SKM-1 treated with dmso at 0.1 percent for 144 hours (cell line): ENCODE measurements around the gene RIPK3.

ENCODE experiments used
- DNase-seq: peaks from one replicate; lab custom pipeline; 2025; ENCODE audit not compliant: unreplicated experiment; lab: John Stamatoyannopoulos, UW

RIPK3 gene

GRCh38 chr14:24324024-24324423, 15.8 kb downstream of the RIPK3 start:
- no peak for DNase-seq

- no peak for DNase-seq
These were observed 16.4 kb downstream of the RIPK3 start for GRCh38 chr14:24323341-24323740.

GRCh38 chr14:24322672-24323071, 17.1 kb downstream of the RIPK3 start:
- no peak for DNase-seq

DNA sequence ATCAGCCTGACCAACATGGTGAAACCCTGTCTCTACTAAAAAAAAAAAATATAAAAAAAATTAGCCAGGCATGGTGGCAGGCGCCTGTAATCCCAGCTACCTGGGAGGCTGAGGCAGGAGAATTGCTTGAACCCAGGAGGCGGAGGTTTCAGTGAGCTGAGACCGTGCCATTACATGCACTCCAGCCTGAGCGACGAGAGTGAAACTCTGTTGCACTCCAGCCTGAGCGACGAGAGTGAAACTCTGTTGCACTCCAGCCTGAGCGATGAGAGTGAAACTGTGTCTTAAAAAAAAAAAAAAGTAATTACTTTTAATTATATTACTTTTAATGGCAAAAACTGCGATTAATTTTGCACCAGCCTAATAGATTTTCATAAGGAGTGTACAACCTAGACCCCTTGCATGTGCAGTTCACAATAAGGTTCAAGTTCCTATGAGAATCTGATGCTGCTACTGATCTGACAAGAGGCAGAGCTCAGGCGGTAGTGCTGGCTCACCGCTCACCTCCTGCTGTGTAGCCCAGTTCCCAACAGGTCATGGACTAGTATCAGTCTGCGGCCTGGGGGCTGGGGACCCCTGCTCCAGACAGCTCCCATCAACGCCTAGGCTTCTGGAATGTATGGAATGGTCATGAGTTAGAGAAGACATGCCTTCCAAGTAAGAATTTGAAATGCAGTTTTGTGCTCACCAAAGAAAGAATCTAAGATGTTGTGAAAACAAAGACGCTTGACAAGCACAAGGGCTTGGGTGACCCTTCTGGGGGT, 18.4 kb downstream of the RIPK3 start:
- no peak for DNase-seq

- DNase-seq, result no peak
These were observed 22.5 kb downstream of the RIPK3 start for GRCh38 chr14:24317141-24317928.

- no peak for DNase-seq
These were observed 23.2 kb downstream of the RIPK3 start for GRCh38 chr14:24316597-24316950.

- DNase-seq, result no peak
These were observed 23.8 kb downstream of the RIPK3 start for GRCh38 chr14:24315807-24316596.

DNA sequence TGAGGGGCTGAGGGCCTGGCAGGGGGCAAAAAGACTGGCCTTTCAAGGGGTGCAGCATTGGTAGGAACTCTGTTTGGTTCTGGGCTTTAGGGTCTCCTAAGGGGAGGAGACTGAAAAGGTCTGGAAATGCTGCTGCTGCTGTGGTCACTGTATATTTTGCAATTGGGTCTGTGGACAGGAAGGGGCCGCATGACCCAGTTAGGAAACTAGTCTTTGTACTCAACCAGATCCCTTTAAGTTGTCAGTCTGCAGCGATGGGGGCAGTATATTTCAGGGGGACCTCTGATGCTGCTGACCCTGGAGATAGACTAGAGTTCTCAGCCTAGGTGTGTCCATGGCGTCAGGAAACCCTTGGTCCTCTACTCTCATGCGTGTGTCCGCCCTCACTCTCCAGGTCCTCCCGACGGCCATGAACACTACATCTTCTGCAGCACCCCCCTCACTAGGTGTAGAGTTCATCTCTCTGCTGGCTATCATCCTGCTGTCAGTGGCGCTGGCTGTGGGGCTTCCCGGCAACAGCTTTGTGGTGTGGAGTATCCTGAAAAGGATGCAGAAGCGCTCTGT, 24.5 kb downstream of the RIPK3 start:
- DNase-seq, result no peak

DNA sequence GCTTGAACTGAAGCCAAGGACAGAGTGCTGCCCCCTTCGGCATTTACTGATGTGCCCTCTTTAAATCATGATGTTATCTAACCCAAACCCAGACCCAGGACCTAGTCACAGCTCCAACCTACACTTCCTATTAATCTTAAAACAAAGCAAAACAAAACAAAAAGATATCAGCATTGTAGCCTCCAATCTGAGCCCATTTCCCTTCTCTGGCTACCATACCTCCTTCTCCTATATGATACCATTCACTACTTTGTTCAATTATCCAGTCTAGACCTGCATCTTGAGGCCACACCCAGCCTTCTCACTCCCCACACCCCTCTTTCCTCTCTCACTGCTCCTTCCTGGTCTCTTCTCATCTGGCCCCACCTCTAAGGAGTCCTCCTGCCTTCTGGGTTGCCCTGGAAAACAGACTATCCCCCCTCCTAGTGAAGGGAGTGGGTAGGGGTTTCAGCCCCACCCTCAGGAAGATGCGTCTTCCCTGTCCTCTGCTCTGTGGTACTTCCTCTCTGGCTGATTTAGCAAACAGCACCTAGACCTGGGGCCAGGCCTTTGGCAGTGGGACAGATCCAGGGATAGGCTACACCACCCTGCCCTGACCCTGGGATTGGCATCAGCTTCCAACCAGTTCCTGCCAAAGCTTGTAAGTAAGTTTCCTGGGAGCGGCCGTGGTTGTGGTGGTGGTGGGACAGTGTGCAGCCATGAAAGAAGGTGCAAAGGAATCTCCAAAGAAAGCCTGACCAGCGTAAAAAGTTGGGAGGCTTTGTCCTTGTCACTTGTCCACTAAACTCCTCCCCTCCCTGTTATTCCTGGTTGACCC, 25.2 kb downstream of the RIPK3 start:
- no peak for DNase-seq

DNA sequence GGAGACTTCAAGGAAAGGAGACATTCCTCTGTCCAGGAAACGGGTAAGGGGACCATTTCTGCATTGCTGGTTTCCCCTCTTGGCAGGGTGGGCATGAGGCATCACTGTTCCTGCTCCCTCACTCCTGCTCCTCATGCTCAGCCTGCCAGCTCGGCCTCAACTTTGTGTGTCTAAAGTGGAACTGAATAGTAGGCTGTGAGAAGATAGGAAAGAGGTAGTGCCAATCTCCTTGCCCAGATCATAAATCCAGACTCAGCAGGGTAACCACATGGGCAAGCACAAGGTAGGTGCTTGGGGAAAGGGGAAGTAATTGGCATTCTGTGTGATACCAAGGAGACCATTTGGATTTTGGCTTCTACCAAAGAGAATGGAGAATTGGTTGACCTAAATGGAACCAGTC, 25.9 kb downstream of the RIPK3 start:
- no peak for DNase-seq

DNA sequence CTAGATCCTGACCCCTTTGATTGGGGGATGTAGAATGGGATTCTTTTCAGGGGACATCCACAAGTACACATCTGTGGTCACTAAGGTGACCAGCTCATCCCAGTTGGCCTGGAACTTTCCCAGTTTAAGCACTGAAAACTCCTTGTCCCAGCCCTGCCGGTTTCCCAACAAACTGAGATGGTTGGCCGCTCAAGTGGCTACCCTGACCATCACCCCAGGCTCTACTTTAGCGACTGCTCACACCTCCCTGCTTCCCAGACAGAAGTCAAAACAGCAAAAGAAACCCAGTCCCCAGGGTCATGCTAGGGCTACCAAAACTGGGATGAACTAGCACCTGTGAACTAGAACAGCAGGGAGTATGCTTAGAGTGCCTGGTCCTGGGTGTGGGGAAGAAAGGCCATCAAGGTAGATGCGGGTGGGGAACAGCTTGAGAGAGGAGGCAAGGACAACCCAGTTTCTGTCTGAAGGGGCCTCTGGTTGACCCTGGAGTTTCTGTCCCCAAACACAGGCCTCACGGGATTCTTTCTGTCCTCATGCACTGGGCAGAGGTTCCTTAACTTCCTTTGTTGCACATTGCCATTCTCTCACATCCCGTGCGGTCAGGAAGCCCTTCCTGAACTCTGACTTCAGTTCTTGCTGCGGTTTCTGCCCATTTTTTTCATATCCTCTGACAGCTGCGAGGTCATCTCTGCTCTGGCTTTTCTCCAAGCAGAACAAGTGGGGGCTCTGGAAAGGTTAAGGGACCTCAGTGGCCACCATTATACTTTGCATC, 26.9 kb downstream of the RIPK3 start:
- peak; percentile 80 for DNase-seq

DNA sequence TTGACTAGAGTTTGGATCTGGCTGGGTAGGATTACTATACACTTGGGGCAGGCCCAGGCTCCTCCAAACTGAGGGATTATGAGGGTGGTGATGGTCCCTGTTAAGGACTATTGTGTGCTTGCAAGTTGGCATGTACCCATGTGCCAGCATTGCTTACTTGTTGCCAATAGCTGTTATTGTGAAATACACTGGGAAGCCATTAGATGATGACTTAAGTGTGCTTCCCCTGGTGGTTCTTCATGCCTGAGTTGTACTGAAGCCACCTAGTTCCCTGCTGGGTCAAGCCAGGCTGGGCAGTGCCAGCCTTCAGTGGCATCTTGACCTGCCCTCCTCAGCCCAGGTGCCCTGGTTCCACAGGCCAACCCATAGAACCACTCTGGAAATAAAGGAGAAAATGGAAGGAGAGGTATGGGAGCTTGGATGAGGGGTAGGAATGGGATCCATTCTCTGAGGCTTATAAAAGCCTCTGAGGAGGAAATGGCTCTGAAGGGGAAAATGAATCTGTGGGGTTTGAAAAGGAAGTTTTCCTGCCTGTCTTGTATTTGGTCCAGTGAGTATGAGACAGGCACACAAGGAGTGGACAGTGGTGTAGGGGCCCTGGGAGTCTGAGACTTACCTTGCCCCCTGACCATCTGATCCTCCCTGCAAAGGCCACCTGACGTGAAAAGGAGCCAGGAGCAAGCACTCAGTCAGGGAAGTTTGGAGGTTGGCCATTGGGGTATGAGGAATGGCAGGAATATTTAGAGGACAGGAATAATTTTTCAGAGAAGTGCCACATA, 27.8 kb downstream of the RIPK3 start:
- no peak for DNase-seq

DNA sequence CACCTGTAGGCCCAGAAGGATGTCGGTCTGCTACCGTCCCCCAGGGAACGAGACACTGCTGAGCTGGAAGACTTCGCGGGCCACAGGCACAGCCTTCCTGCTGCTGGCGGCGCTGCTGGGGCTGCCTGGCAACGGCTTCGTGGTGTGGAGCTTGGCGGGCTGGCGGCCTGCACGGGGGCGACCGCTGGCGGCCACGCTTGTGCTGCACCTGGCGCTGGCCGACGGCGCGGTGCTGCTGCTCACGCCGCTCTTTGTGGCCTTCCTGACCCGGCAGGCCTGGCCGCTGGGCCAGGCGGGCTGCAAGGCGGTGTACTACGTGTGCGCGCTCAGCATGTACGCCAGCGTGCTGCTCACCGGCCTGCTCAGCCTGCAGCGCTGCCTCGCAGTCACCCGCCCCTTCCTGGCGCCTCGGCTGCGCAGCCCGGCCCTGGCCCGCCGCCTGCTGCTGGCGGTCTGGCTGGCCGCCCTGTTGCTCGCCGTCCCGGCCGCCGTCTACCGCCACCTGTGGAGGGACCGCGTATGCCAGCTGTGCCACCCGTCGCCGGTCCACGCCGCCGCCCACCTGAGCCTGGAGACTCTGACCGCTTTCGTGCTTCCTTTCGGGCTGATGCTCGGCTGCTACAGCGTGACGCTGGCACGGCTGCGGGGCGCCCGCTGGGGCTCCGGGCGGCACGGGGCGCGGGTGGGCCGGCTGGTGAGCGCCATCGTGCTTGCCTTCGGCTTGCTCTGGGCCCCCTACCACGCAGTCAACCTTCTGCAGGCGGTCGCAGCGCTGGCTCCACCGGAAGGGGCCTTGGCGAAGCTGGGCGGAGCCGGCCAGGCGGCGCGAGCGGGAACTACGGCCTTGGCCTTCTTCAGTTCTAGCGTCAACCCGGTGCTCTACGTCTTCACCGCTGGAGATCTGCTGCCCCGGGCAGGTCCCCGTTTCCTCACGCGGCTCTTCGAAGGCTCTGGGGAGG, 28.9 kb downstream of the RIPK3 start, which contains the start of gene LTB4R:
Gene LTB4R (plus strand): TSS at position 857 of the 959 bp plus-strand sequence. CDS start 4,150 bp downstream, outside the sequence.
- no peak for DNase-seq

- DNase-seq, result no peak
These were observed 29.5 kb downstream of the RIPK3 start for GRCh38 chr14:24310265-24310645.

DNA sequence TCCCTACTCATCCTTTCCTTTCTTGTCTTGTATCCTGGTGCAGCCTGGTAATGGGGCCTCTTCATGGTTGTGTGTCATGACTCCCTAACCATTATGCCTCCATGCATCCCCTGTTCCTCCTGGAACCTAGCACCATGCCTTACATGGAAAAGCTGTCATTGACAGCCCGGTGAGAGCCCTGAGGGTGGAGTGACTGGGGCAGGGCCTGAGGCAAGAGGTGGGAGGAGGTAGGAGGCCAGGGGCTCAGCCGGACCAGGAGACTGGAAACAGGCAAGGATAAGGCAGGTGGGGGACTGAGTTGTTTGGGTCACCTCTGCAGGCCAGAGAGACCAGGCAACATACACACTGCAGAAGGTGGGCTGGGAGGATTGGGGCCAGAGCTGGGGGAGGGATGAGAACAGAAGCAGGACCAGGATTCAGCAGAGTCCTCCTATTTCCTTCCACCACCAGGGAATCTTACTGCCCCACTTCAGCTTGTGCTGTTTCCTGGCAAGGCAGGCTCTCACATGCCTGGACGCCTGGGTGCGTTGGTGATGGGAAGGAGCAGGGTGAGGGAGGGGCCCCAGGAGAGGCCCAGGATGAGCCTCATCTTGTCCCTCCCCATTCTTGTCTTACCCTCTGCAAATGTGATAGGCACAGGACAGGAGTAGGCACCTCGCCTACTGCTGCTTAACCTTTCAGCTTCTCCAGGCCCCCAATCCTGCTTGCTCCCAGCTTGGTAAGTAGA, 30.1 kb downstream of the RIPK3 start, which contains the start of gene LTB4R2:
Gene LTB4R2 (plus strand): TSS at position 603 of the 727 bp plus-strand sequence. CDS start 525 bp downstream, outside the sequence.
- no peak for DNase-seq

GRCh38 chr14:24308342-24309124, 31.3 kb downstream of the RIPK3 start:
- no peak for DNase-seq
